SK-N-SH (cell line): Measurements from ENCODE around the gene CCDC57. TPM values are rescaled to one million over a fixed set of nuclear protein-coding genes. Genes with fewer than 3 reads are reported as not detected.

Experiments
- CTCF ChIA-PET: fragments of 300-600, 350-600 bp; formaldehyde crosslinking; extraction: SDS; loops from one replicate; lab custom pipeline; 2021; lab: Yijun Ruan, JAX
- POLR2A ChIA-PET: fragments of 350-600 bp; sonication (Branson Sonifier 250); formaldehyde crosslinking; extraction: SDS; loops from one replicate; lab custom pipeline; 2020; ENCODE audit warnings: antibody characterized with exemption, inconsistent platforms; lab: Yijun Ruan, JAX
- DNase-seq: peaks from one replicate; pipeline ENCODE4 v3.0.0; 2012
- H2AFZ ChIP-seq: fragments of 200-600 bp; sonication (generic); 2 replicates; pipeline ENCODE4 v1.8.1; 2016; ENCODE audit warnings: antibody characterized with exemption, mild to moderate bottlenecking, low read depth
- H3F3A ChIP-seq: fragments of 200-600 bp; sonication (generic); replicated peaks from 2 replicates; pipeline ENCODE3; 2016; ENCODE audit warnings: antibody characterized with exemption, mild to moderate bottlenecking; ENCODE audit not compliant: insufficient read depth
- H3K27ac ChIP-seq, 2 experiments: fragments of 200-500 bp in 1 of 2; fragments of 200-600 bp in 1 of 2; sonication (Bioruptor generic) in 1 of 2; sonication (generic), shearing (Covaris generic) in 1 of 2; 2 replicates each; pipeline versions ENCODE4 v1.5.1 to v1.6.1; 2014 to 2016; ENCODE audit warnings: low read depth in 2 of 2, inconsistent platforms in 1 of 2, low read length in 1 of 2, mild to moderate bottlenecking in 1 of 2, mixed read lengths in 1 of 2
- H3K27me3 ChIP-seq: fragments of 200-600 bp; sonication (generic), shearing (Covaris generic); 2 replicates; pipeline ENCODE4 v1.6.1; 2016; ENCODE audit warnings: mixed run types; ENCODE audit not compliant: insufficient read depth
- H3K36me3 ChIP-seq, 2 experiments: fragments of 200-500 bp in 1 of 2; fragments of 200-600 bp in 1 of 2; sonication (Bioruptor generic) in 1 of 2; sonication (generic) in 1 of 2; replicated peaks in 1 of 2; 2 replicates each; pipeline versions ENCODE3 to v1.5.1; 2014 to 2016; ENCODE audit warnings: low read length in 1 of 2, mild to moderate bottlenecking in 1 of 2; ENCODE audit not compliant: insufficient read depth in 2 of 2, control insufficient read depth in 1 of 2
- H3K4me1 ChIP-seq, 2 experiments: fragments of 200-500 bp in 1 of 2; fragments of 200-600 bp in 1 of 2; sonication (Bioruptor generic) in 1 of 2; sonication (generic), shearing (Covaris generic) in 1 of 2; 2 replicates each; pipeline versions ENCODE4 v1.5.1 to v1.6.1; 2014 to 2016; ENCODE audit warnings: low read depth in 1 of 2, low read length in 1 of 2, mixed run types in 1 of 2; ENCODE audit not compliant: insufficient read depth in 2 of 2, control insufficient read depth in 1 of 2
- H3K4me2 ChIP-seq: fragments of 200-600 bp; sonication (generic), shearing (Covaris generic); 2 replicates; pipeline ENCODE4 v1.6.1; 2017; ENCODE audit warnings: mixed run types
- H3K4me3 ChIP-seq, 2 experiments: fragments of 200-500 bp in 1 of 2; fragments of 200-600 bp in 1 of 2; sonication (Bioruptor generic) in 1 of 2; sonication (generic), shearing (Covaris generic) in 1 of 2; 2 replicates each; pipeline versions ENCODE4 v1.5.1 to v1.8.1; 2014 to 2016; ENCODE audit warnings: low read depth in 2 of 2, inconsistent platforms in 1 of 2, low read length in 1 of 2, mild to moderate bottlenecking in 1 of 2, mixed read lengths in 1 of 2, moderate library complexity in 1 of 2
- H3K79me2 ChIP-seq: fragments of 200-600 bp; sonication (generic); 2 replicates; pipeline ENCODE4 v1.8.1; 2017; ENCODE audit warnings: mild to moderate bottlenecking; ENCODE audit not compliant: insufficient read depth
- H3K9ac ChIP-seq: fragments of 200-600 bp; sonication (generic); 2 replicates; pipeline ENCODE4 v1.6.1; 2017; ENCODE audit warnings: mixed run types
- H3K9me2 ChIP-seq: fragments of 200-600 bp; sonication (generic); 2 replicates; pipeline ENCODE4 v1.6.1; 2017; ENCODE audit warnings: mixed run types
- H3K9me3 ChIP-seq: fragments of 200-600 bp; sonication (generic); 2 replicates; pipeline ENCODE4 v1.6.1; 2017; ENCODE audit warnings: mixed run types, mild to moderate bottlenecking, moderate library complexity
- H4K20me1 ChIP-seq: fragments of 200-600 bp; sonication (generic); 2 replicates; pipeline ENCODE4 v1.6.1; 2017; ENCODE audit warnings: mild to moderate bottlenecking, mixed run types; ENCODE audit not compliant: insufficient read depth
- CHD2 ChIP-seq: fragments of 150-350 bp; IDR thresholded peaks from 2 replicates; pipeline ENCODE4 v1.6.1; 2018; ENCODE audit warnings: low read length; ENCODE audit not compliant: partially characterized antibody
- ELF1 ChIP-seq: IDR thresholded peaks from 2 replicates; pipeline ENCODE4 v1.4.0; 2012
- FOXJ3 ChIP-seq: sonication (generic); formaldehyde crosslinking; IDR thresholded peaks from 2 replicates; pipeline ENCODE4 v1.5.1; 2020; ENCODE audit warnings: mild to moderate bottlenecking, missing genetic modification reagents
- FOXM1 ChIP-seq: IDR thresholded peaks from 2 replicates; pipeline ENCODE4 v1.4.0; 2012; ENCODE audit warnings: low read depth, mild to moderate bottlenecking
- GABPA ChIP-seq: IDR thresholded peaks from 2 replicates; pipeline ENCODE4 v1.4.0; 2012; ENCODE audit warnings: low read depth, mild to moderate bottlenecking
- NRF1 ChIP-seq: IDR thresholded peaks from 2 replicates; pipeline ENCODE4 v1.6.1; 2012; ENCODE audit warnings: low read depth, mild to moderate bottlenecking, low read length
- RAD21 ChIP-seq: IDR thresholded peaks from 2 replicates; pipeline ENCODE4 v1.6.1; 2012; ENCODE audit warnings: mild to moderate bottlenecking, low read length
- YY1 ChIP-seq: IDR thresholded peaks from 2 replicates; pipeline ENCODE4 v1.4.0; 2012; ENCODE audit warnings: low read depth, mild to moderate bottlenecking
- WGBS: methylation state at CpG from one replicate; pipeline ENCODE4 v1.1.6; 2017; ENCODE audit warnings: low lambda C conversion rate; 5-methylcytosine and 5-hydroxymethylcytosine counted together
- polyA plus RNA-seq, 3 experiments: library from polyadenylated mRNA; depleted of rRNA; stranded (reverse); fragments of >200 nt; gene quantifications; 2 replicates each; pipeline ENCODE4 v1.2.3, GENCODE V29; 2012
- TF ChIP-seq, protein P1 (sequence below): IDR thresholded peaks from 2 replicates; pipeline ENCODE4 v1.6.1; 2012; ENCODE audit warnings: mild to moderate bottlenecking, low read depth, low read length, moderate library complexity
- TF ChIP-seq, protein P2 (sequence below): IDR thresholded peaks from 2 replicates; pipeline ENCODE4 v1.4.0; 2012; ENCODE audit warnings: low read depth
- TF ChIP-seq, protein P3 (sequence below): fragments of 200-600 bp; sonication (generic); IDR thresholded peaks from 2 replicates; pipeline ENCODE4 v1.6.1; 2017; ENCODE audit warnings: antibody characterized with exemption, mild to moderate bottlenecking, moderate library complexity

Gene CCDC57
- polyA plus RNA-seq, 1 of the 3 experiments (the other 2 are of a cell fraction): 68.6 TPM

DNA sequence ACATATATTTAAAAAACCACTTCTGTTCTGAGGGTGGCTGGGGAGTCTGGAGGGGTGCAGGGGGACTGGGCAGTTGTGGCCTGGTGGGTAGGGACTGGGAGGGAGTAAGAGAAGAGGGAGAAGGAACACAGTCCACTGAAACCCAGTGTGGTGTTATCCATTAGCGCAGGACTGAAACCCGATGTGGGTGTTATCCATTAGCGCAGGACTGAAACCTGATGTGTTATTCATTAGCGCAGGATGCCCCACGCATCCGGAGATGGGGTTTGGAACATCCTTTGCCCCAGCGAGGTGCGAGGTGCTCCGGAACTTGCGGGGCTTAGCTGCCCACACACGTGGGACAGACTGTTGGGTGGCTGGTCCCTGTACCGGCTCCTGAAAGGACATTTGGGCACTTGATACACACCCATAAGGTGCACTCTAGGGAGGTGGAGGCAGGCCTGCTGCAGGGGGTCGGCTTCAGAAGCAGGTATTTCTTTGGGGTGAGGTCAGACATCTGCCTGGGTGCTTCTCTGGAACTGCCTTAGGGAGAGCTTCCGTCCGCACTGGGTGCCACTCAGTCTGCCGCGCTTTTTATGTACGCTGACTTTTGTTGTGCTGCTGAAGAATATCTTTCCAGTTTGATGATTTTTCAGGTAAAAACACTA is 94.4 kb downstream of the CCDC57 start:
- no peaks in the 10 kb centered on the region for H3K9me3 ChIP-seq
- H3K36me3 ChIP-seq: peaks cover 8 to 9% of the 10 kb centered on the region in 2 experiments
- ChIA-PET POLR2A (no interaction called here), CTCF (interaction anchor here (1.2 to 3.0 kb wide), 2 partner anchors 11 to 23 kb away, joined by 3 to 18 read pairs; no protein-coding TSS in a partner anchor)
- H2AFZ ChIP-seq: no peak overlapping the region
- peaks cover 0 to 7% of the 10 kb centered on the region in 2 experiments; a peak in 1 of 4 replicates for H3K4me1 ChIP-seq
- H3K79me2 ChIP-seq: 0 out of 2 replicates have a peak, but pooled peaks cover under 1% of the 10 kb centered on the region
- no peak overlapping the region for H3K4me3 ChIP-seq
- no peaks in the 10 kb centered on the region for H4K20me1 ChIP-seq
- no peaks in the 10 kb centered on the region for H3K9me2 ChIP-seq
- H3K4me2 ChIP-seq: no peak overlapping the region
- TF ChIP-seq, protein P1, sequence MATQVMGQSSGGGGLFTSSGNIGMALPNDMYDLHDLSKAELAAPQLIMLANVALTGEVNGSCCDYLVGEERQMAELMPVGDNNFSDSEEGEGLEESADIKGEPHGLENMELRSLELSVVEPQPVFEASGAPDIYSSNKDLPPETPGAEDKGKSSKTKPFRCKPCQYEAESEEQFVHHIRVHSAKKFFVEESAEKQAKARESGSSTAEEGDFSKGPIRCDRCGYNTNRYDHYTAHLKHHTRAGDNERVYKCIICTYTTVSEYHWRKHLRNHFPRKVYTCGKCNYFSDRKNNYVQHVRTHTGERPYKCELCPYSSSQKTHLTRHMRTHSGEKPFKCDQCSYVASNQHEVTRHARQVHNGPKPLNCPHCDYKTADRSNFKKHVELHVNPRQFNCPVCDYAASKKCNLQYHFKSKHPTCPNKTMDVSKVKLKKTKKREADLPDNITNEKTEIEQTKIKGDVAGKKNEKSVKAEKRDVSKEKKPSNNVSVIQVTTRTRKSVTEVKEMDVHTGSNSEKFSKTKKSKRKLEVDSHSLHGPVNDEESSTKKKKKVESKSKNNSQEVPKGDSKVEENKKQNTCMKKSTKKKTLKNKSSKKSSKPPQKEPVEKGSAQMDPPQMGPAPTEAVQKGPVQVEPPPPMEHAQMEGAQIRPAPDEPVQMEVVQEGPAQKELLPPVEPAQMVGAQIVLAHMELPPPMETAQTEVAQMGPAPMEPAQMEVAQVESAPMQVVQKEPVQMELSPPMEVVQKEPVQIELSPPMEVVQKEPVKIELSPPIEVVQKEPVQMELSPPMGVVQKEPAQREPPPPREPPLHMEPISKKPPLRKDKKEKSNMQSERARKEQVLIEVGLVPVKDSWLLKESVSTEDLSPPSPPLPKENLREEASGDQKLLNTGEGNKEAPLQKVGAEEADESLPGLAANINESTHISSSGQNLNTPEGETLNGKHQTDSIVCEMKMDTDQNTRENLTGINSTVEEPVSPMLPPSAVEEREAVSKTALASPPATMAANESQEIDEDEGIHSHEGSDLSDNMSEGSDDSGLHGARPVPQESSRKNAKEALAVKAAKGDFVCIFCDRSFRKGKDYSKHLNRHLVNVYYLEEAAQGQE: no peak
- no peak for TF ChIP-seq YY1
- TF ChIP-seq FOXM1: no peak
- TF ChIP-seq RAD21: no peak
- no peak for TF ChIP-seq CHD2
- no peak for TF ChIP-seq GABPA
- TF ChIP-seq, protein P2, sequence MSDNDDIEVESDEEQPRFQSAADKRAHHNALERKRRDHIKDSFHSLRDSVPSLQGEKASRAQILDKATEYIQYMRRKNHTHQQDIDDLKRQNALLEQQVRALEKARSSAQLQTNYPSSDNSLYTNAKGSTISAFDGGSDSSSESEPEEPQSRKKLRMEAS: no peak
- no peak for TF ChIP-seq NRF1
- TF ChIP-seq FOXJ3 (CRISPR knock-in tag): no peak
- TF ChIP-seq ELF1: no peak
- TF ChIP-seq, protein P3, sequence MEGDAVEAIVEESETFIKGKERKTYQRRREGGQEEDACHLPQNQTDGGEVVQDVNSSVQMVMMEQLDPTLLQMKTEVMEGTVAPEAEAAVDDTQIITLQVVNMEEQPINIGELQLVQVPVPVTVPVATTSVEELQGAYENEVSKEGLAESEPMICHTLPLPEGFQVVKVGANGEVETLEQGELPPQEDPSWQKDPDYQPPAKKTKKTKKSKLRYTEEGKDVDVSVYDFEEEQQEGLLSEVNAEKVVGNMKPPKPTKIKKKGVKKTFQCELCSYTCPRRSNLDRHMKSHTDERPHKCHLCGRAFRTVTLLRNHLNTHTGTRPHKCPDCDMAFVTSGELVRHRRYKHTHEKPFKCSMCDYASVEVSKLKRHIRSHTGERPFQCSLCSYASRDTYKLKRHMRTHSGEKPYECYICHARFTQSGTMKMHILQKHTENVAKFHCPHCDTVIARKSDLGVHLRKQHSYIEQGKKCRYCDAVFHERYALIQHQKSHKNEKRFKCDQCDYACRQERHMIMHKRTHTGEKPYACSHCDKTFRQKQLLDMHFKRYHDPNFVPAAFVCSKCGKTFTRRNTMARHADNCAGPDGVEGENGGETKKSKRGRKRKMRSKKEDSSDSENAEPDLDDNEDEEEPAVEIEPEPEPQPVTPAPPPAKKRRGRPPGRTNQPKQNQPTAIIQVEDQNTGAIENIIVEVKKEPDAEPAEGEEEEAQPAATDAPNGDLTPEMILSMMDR: no peak
- TF ChIP-seq, all 33 proteins: peak for 0
- Histone ChIP-seq H3K9ac (no peak overlapping the region), H3F3A (no peaks in the 10 kb centered on the region), H3K27ac (no peak overlapping the region), H3K27me3 (no peaks in the 10 kb centered on the region)
- DNase-seq: peak; percentile 17
- WGBS: 94% methylated on average over 13 of the region's 18 CpGs
